Thoracic aorta (tissue), 2 donors: ENCODE results near the gene BMPER. TPM values are rescaled to one million over a fixed set of nuclear protein-coding genes. Genes with fewer than 3 reads are reported as not detected.

Experiments used
- ATAC-seq: fragments of 150-250 bp; one replicate; pipeline ENCODE4 v1.8.0; 2017; ENCODE audit warnings: low read depth; ENCODE audit not compliant: insufficient number of reproducible peaks, low FRiP score
- DNase-seq: peaks from one replicate; pipeline ENCODE4 v3.0.0-alpha.2; 2020; ENCODE audit warnings: low spot score
- H3K27ac ChIP-seq, 2 donors: fragments of 200-600 bp; sonication (generic); 1 replicate in 1 of 2; 2 replicates in 1 of 2; pipeline ENCODE4 v1.5.1; 2016; ENCODE audit warnings: mild to moderate bottlenecking in 2 of 2, moderate library complexity in 2 of 2
- H3K27me3 ChIP-seq: fragments of 200-600 bp; sonication (generic); replicated peaks from 2 replicates; pipeline ENCODE4 v1.6.0; 2016; ENCODE audit warnings: mild to moderate bottlenecking; ENCODE audit not compliant: insufficient read depth
- H3K36me3 ChIP-seq: fragments of 200-600 bp; sonication (generic); one replicate; pipeline ENCODE4 v1.5.1; 2016
- H3K4me1 ChIP-seq, 2 donors: fragments of 200-600 bp; sonication (generic); 1 replicate in 1 of 2; 2 replicates in 1 of 2; pipeline versions ENCODE4 v1.5.1 to v1.6.0; 2016; ENCODE audit warnings: low read depth in 2 of 2, mild to moderate bottlenecking in 1 of 2; ENCODE audit not compliant: control insufficient read depth in 1 of 2
- H3K4me3 ChIP-seq: fragments of 200-600 bp; sonication (generic); 2 replicates; pipeline ENCODE4 v1.5.1; 2016; ENCODE audit warnings: mild to moderate bottlenecking
- H3K9me3 ChIP-seq: fragments of 200-600 bp; sonication (generic); 2 replicates; pipeline ENCODE4 v1.5.1; 2016
- total RNA-seq, 2 donors: library from RNA; depleted of rRNA; stranded (reverse); fragments of >200 nt; gene quantifications; one replicate each; pipeline versions ENCODE4 v1.1.0 to v1.2.3, GENCODE V29; 2016
- TF ChIP-seq, protein P1 (sequence below): fragments of 200-600 bp; sonication (generic); IDR thresholded peaks from one replicate; pipeline ENCODE4 v1.5.1; 2019; ENCODE audit warnings: antibody characterized with exemption

BMPER gene
- total RNA-seq, 2 donors from 2014 or later, result 0.54 to 2.3 TPM

DNA sequence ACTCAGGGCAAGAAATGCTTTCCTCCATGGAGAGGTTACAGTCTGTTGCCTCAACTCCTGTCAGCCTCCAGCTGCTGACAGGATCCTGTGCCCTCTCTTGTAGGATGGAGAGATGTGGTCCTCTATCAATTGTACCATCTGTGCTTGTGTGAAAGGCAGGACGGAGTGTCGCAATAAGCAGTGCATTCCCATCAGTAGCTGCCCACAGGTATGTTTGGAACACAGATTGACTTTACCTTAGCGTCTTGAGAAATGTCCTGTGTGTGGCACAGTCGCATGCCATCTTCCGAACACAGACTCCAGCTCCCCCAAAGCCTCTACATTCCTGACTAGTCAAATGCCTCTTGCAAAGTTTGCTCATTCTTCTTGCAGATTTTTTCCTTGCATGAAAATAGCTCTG is 152.6 kb downstream of the BMPER start:
- ATAC-seq (no peak), DNase-seq (no peak)
- no peaks in the 10 kb centered on the region for H3K9me3 ChIP-seq
- TF ChIP-seq, protein P1, sequence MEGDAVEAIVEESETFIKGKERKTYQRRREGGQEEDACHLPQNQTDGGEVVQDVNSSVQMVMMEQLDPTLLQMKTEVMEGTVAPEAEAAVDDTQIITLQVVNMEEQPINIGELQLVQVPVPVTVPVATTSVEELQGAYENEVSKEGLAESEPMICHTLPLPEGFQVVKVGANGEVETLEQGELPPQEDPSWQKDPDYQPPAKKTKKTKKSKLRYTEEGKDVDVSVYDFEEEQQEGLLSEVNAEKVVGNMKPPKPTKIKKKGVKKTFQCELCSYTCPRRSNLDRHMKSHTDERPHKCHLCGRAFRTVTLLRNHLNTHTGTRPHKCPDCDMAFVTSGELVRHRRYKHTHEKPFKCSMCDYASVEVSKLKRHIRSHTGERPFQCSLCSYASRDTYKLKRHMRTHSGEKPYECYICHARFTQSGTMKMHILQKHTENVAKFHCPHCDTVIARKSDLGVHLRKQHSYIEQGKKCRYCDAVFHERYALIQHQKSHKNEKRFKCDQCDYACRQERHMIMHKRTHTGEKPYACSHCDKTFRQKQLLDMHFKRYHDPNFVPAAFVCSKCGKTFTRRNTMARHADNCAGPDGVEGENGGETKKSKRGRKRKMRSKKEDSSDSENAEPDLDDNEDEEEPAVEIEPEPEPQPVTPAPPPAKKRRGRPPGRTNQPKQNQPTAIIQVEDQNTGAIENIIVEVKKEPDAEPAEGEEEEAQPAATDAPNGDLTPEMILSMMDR, result no peak
- H3K4me3 ChIP-seq, result no peak overlapping the region
- no peaks in the 10 kb centered on the region for H3K36me3 ChIP-seq
- no peaks in the 10 kb centered on the region for H3K27me3 ChIP-seq
- no peak overlapping the region for H3K27ac ChIP-seq
- no peaks in the 10 kb centered on the region for H3K4me1 ChIP-seq

DNA sequence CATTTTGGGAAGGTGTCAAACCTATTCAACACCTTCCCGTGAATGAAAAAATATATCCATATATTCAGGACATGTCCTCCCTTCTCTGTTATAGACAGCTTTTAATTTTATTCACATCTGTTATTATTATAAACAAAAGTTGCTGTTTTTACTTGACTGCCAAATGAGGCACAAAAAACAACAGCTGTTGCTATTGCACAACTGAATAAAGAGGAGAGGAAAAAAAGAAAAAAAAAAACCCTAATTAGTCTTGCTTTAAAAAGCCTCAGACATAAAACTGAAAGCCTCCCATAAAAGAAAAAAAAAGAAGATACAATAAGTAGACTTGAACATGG is 153.4 kb downstream of the BMPER start:
- Histone ChIP-seq H3K27me3 (no peaks in the 10 kb centered on the region), H3K36me3 (no peaks in the 10 kb centered on the region), H3K4me3 (no peak overlapping the region), H3K4me1 (no peaks in the 10 kb centered on the region), H3K27ac (no peak overlapping the region), H3K9me3 (no peaks in the 10 kb centered on the region)
- no peak for ATAC-seq
- TF ChIP-seq, protein P1, result no peak
- no peak for DNase-seq

DNA sequence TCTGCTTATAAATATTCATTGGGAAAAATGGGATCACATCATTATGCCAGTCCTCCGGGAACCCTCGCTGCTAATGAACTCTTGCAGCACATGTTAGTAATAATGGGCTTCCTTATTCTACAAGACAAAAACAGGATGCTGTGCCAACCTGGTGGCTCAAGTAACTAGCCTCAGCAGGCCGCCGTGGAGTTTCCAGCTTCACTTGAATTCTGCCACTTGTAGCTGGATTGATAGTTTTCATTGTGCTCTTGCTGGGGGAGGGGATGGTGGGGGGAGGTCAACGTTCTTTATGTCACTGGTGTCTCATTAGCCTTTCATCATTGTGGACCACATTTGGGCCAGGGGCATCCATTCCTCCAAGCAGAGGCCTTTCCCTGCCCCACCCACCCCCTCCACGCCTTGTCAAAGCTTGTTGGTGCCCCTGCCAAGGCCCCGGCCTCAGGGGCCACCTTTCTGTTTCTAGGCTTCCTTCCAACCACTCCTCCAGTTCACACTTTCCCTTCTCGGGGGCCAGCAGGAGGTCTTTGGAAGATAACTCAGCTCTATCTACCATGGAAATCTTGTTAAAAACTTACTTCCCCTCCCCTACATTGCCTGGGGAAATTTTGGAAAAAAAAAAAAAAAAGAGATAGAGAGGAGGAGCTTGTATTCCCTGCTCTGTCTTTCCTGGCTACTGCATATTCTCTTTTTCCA is 153.9 kb downstream of the BMPER start:
- DNase-seq (no peak), ATAC-seq (no peak)
- TF ChIP-seq, protein P1, result no peak
- no peak overlapping the region for H3K27ac ChIP-seq
- H3K4me3 ChIP-seq, result no peak overlapping the region
- no peaks in the 10 kb centered on the region for H3K36me3 ChIP-seq
- no peaks in the 10 kb centered on the region for H3K4me1 ChIP-seq
- no peaks in the 10 kb centered on the region for H3K9me3 ChIP-seq
- no peaks in the 10 kb centered on the region for H3K27me3 ChIP-seq

DNA sequence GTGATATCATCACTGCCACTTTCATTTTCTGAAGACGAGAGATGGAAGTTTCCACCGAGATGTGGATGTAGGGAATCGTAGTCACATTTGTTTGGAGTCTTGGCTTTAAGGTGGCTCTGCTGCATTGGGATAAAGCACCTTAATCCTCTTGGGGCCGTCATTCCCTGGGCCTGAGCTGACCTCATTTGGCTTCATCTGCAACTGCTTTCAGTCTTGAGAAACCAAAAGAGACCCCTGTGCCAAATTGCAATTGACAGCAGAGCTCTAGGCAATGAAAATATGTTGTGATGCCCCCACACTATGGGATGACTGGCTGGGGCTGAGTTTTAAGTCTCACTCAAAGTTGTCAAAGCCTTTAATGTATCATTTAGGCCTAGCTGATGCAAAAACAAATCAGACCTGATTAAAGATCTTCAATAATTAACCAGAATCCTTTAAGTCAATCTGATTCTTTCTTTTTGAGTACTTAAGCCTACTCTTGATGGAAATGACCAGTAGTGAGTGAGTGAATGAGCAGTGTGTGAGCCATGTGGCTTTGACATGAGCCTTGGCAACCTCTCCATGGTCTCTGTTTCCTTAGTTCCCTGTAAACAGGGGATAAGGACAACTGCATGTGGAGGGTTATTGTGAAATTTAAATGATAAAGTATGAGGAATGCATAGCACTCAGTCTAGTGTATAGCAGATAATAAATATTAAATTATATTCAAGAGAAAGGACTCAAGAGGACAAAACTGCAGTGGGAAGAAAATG is 155.0 kb downstream of the BMPER start:
- Histone ChIP-seq H3K9me3 (no peaks in the 10 kb centered on the region), H3K27me3 (no peaks in the 10 kb centered on the region), H3K4me1 (no peaks in the 10 kb centered on the region), H3K36me3 (no peaks in the 10 kb centered on the region), H3K27ac (no peak overlapping the region), H3K4me3 (no peak overlapping the region)
- no peak for ATAC-seq
- DNase-seq, result no peak
- TF ChIP-seq, protein P1, result no peak

DNA sequence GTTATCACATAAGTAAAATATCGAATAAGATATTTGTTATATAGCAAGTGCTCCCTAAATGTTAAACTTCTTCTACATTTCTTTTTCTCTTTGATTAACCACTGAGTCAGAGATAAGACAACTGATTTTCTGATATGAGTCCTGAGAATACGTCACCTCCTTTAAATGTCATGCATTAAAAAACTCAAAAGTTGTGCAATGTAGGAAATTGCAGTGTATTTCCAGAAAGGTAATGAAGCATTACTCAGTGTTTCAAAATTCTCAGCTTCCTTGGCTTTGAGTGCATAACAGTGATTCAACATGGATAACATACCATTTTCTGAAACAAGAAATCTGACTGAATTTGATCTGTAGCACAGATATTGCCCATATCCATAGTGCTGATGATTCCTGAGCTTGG is 155.8 kb downstream of the BMPER start:
- no peak overlapping the region for H3K27ac ChIP-seq
- H3K27me3 ChIP-seq, result no peaks in the 10 kb centered on the region
- no peaks in the 10 kb centered on the region for H3K36me3 ChIP-seq
- H3K4me3 ChIP-seq, result no peak overlapping the region
- TF ChIP-seq, protein P1, result no peak
- no peaks in the 10 kb centered on the region for H3K4me1 ChIP-seq
- H3K9me3 ChIP-seq, result no peaks in the 10 kb centered on the region
- ATAC-seq (no peak), DNase-seq (no peak)
